PC-3 (cell line): Measurements from ENCODE around the gene GALNT2.

Source experiments
- EZH2phosphoT487 ChIP-seq: fragments of 300-600 bp; sonication (generic); IDR thresholded peaks from 2 replicates; pipeline ENCODE4 v1.6.1; 2018; ENCODE audit warnings: mild to moderate bottlenecking, antibody characterized with exemption, low read length, borderline replicate concordance
- TF ChIP-seq, protein P1 (sequence below): fragments of 300-600 bp; sonication (generic); conservative IDR thresholded peaks from 2 replicates; pipeline ENCODE4 v1.5.1; 2017; ENCODE audit warnings: antibody characterized with exemption, low read depth, mild to moderate bottlenecking, low read length

DNA sequence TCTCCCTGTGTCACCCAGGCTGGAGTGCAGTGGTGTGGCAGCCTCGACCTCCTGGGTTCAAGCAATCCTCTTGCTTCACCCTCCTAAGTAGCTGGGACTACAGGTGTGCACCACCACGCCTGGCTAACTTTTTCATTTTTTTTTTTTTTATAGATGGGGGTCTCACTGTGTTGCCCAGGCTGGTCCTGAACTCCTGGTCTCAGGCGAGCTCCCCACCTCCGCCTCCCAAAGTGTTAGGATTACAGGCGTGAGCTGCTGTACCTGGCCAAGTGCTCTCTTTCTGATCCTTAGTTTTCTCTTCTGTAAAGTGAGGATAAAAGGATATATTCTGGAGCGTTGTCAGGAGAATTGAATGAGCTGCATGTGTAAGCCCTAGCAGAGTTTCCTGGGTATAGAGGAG is 68.7 kb downstream of the GALNT2 start:
- TF ChIP-seq EZH2phosphoT487: no peak
- TF ChIP-seq, protein P1, sequence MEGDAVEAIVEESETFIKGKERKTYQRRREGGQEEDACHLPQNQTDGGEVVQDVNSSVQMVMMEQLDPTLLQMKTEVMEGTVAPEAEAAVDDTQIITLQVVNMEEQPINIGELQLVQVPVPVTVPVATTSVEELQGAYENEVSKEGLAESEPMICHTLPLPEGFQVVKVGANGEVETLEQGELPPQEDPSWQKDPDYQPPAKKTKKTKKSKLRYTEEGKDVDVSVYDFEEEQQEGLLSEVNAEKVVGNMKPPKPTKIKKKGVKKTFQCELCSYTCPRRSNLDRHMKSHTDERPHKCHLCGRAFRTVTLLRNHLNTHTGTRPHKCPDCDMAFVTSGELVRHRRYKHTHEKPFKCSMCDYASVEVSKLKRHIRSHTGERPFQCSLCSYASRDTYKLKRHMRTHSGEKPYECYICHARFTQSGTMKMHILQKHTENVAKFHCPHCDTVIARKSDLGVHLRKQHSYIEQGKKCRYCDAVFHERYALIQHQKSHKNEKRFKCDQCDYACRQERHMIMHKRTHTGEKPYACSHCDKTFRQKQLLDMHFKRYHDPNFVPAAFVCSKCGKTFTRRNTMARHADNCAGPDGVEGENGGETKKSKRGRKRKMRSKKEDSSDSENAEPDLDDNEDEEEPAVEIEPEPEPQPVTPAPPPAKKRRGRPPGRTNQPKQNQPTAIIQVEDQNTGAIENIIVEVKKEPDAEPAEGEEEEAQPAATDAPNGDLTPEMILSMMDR: no peak
